ENCODE results near the gene SH3BGRL2. TPM values are rescaled to one million over a fixed set of nuclear protein-coding genes. Genes with fewer than 3 reads are reported as not detected.
A peak's percentile ranks its signal among the peaks of the same experiment; 100 is the strongest.

SH3BGRL2 gene
- total RNA-seq, 1 experiment from 2014 or later: 13.5 TPM

DNA sequence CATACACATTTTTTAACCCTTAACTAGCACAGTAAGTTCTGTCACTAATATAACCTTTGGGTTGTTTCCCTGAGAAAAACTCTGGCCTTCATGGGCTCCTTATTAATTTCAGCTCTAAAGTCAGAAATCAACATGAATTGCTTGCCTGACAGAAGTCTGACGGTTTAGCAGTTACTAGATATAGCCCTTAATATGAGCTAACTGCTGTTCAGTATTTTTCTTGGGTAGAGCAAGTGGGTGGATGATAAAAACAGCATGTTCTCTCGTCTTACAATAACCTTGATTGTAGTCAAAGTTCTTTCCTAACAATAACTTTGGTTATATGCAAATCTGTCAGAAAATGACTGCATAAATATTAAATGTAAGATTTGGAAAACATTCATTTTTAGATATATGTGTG, 81.0 kb downstream of the SH3BGRL2 start:
- Histone ChIP-seq H3K9me3 (ENCODE audit: low read depth, low read length, poor library complexity, severe bottlenecking) (no peaks in the 10 kb centered on the region), H3K27ac (ENCODE audit: low read depth, low read length, poor library complexity, severe bottlenecking) (no peak overlapping the region), H3K36me3 (ENCODE audit: insufficient read depth, low read length, poor library complexity, severe bottlenecking) (no peaks in the 10 kb centered on the region), H3K27me3 (replicated peaks; ENCODE audit: insufficient read depth, low read depth, low read length, poor library complexity) (no peaks in the 10 kb centered on the region), H3K4me3 (ENCODE audit: low read depth, low read length, poor library complexity, severe bottlenecking) (no peak overlapping the region), H3K4me1 (ENCODE audit: insufficient read depth, low read length, poor library complexity, severe bottlenecking) (no peaks in the 10 kb centered on the region)
- ChIA-PET CTCF (no interaction called here), POLR2A (ENCODE audit: low non-redundant PET) (no interaction called here)
- DNase-seq (ENCODE audit: low spot score): no peak
- TF ChIP-seq CTCF (conservative IDR thresholded peaks at IDR 0.05; ENCODE audit: low read depth, low read length): no peak
- no peak for TF ChIP-seq EZH2 (IDR thresholded peaks at IDR 0.05; ENCODE audit: borderline replicate concordance, low read depth, low read length, poor library complexity, severe bottlenecking)
- intact Hi-C loops (cut with micrococcal nuclease; ENCODE audit: unreplicated experiment): loop anchor here (2.0 kb wide), 1 partner anchor 141 kb away; no protein-coding TSS in a partner anchor
- no TSS peak for BruUV-seq (replicated peaks)

DNA sequence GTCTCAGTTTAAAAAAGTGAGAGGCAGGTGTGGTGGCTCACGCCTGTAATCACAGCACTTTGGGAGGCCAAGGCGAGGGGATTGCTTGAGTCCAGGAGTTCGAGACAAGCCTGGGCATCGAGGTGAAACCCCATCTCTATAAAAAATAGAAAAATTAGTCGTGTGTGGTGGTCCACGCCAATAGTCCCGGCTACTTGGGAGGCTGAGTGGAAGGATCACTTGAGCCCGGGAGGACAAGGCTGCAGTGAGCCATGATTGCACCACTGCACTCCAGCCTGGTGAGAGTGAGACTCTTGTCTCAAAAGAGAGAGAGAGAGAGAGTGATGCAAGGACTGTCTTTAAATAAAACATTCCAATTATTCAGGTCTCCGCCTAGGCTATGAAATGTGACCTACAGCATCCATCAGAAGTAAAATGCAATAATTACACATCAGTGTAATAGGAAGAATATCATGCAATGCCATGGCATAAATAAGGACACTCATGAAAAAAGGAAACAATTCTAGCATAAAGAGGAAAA, 81.5 kb downstream of the SH3BGRL2 start:
- Histone ChIP-seq H3K4me1 (ENCODE audit: insufficient read depth, low read length, poor library complexity, severe bottlenecking) (no peaks in the 10 kb centered on the region), H3K4me3 (ENCODE audit: low read depth, low read length, poor library complexity, severe bottlenecking) (no peak overlapping the region), H3K27ac (ENCODE audit: low read depth, low read length, poor library complexity, severe bottlenecking) (no peak overlapping the region), H3K27me3 (replicated peaks; ENCODE audit: insufficient read depth, low read depth, low read length, poor library complexity) (no peaks in the 10 kb centered on the region), H3K36me3 (ENCODE audit: insufficient read depth, low read length, poor library complexity, severe bottlenecking) (no peaks in the 10 kb centered on the region), H3K9me3 (ENCODE audit: low read depth, low read length, poor library complexity, severe bottlenecking) (no peaks in the 10 kb centered on the region)
- TF ChIP-seq EZH2 (IDR thresholded peaks at IDR 0.05; ENCODE audit: borderline replicate concordance, low read depth, low read length, poor library complexity, severe bottlenecking) (no peak), CTCF (conservative IDR thresholded peaks at IDR 0.05; ENCODE audit: low read depth, low read length) (no peak)
- DNase-seq (ENCODE audit: low spot score): no peak
- BruUV-seq (replicated peaks): no TSS peak
- intact Hi-C loops (cut with micrococcal nuclease; ENCODE audit: unreplicated experiment): loop anchor here (2.0 kb wide), 1 partner anchor 142 kb away; no protein-coding TSS in a partner anchor
- POLR2A ChIA-PET (ENCODE audit: low non-redundant PET): no interaction called here
- CTCF ChIA-PET: no interaction called here

DNA sequence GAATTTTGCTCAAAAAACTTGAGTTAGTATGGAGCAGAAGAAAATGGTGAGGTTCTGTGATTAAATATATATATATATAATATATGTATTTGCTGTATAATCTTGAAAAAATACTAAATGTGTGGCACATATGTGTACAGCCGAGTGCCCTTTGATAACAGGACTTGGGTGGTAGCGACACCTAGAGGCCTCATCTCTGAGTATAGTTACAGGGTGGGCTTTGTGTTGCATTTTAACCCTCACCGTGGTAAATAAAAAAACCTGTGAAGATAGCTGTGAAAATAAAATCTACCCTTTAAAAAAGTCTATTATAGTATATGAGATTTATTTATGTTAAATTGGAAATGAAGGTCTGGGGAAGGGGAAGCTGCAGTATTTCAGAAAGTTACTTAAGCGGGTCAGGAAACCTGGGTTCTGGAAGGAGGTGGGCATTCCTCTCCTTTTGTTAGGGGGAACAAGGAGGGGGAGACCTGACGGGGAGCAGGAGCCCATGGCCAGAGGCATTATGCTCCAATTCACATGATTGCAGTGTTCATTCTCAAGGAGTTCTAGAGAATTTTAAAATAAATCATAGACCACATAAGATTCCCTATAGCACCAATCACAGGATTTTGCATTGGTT, 82.7 kb downstream of the SH3BGRL2 start:
- Histone ChIP-seq H3K9me3 (ENCODE audit: low read depth, low read length, poor library complexity, severe bottlenecking) (no peaks in the 10 kb centered on the region), H3K27ac (ENCODE audit: low read depth, low read length, poor library complexity, severe bottlenecking) (no peak overlapping the region), H3K27me3 (replicated peaks; ENCODE audit: insufficient read depth, low read depth, low read length, poor library complexity) (no peaks in the 10 kb centered on the region), H3K4me3 (ENCODE audit: low read depth, low read length, poor library complexity, severe bottlenecking) (no peak overlapping the region), H3K4me1 (ENCODE audit: insufficient read depth, low read length, poor library complexity, severe bottlenecking) (no peaks in the 10 kb centered on the region), H3K36me3 (ENCODE audit: insufficient read depth, low read length, poor library complexity, severe bottlenecking) (no peaks in the 10 kb centered on the region)
- BruUV-seq (replicated peaks): no TSS peak
- intact Hi-C loops (cut with micrococcal nuclease; ENCODE audit: unreplicated experiment): loop anchor here (2.0 kb wide), 1 partner anchor 143 kb away; no protein-coding TSS in a partner anchor
- CTCF ChIA-PET: no interaction called here
- POLR2A ChIA-PET (ENCODE audit: low non-redundant PET): no interaction called here
- TF ChIP-seq CTCF (conservative IDR thresholded peaks at IDR 0.05; ENCODE audit: low read depth, low read length): peak; percentile 81
- TF ChIP-seq EZH2 (IDR thresholded peaks at IDR 0.05; ENCODE audit: borderline replicate concordance, low read depth, low read length, poor library complexity, severe bottlenecking): no peak
- peak; percentile 69 for DNase-seq (ENCODE audit: low spot score)
